ENCODE data around the gene OR1I1. TPM values are rescaled to one million over a fixed set of nuclear protein-coding genes. Genes with fewer than 3 reads are reported as not detected.

The OR1I1 gene
- total RNA-seq (not detected), polyA plus RNA-seq (not detected), total RNA-seq (not detected)

GRCh38 chr19:15081911-15082310 is at the start of gene OR1I1:
OR1I1 (plus strand) TSS chr19:15082211; CDS start chr19:15087066, 4,855 bp downstream.
- Mint-ChIP-seq H3K4me1 (no peaks in the 10 kb centered on the region), H3K4me3 (no peak within 1 kb of the TSS), H3K9me3 (no peaks in the 10 kb centered on the region), H3K36me3 (no peaks in the 10 kb centered on the region), H3K27me3 (peaks cover 0 to 38% (median 30%) of the 10 kb centered on the region in 5 donors), H3K27ac (peak within 1 kb of the TSS in 1 of 9 donors; percentile 70)
- POLR2A ChIA-PET = no interaction called here
- H3K4me1 ChIP-seq (ENCODE audit: control insufficient read depth in 2 of 2, insufficient read depth in 2 of 2, low read length in 2 of 2) = no peaks in the 10 kb centered on the region
- ATAC-seq = no peak
- CTCF ChIA-PET = interaction anchor here (0.7 kb wide), 1 partner anchor 33 kb away, joined by 3 read pairs; the partner anchor contains the start of gene CASP14
- DNase-seq = no peak
- no peak within 1 kb of the TSS for H3K27ac ChIP-seq (ENCODE audit: low read depth, low read length)
- H3K9me3 ChIP-seq (ENCODE audit: control insufficient read depth in 2 of 3, low read length in 3 of 3) = no peaks in the 10 kb centered on the region
- no peaks in the 10 kb centered on the region for H3K36me3 ChIP-seq (ENCODE audit: control insufficient read depth in 2 of 3, insufficient read depth in 3 of 3, low read length in 3 of 3)
- H3K4me3 ChIP-seq (ENCODE audit: low read length) = no peak within 1 kb of the TSS
- intact Hi-C loops (cut with micrococcal nuclease) = no loop called here
- no peaks in the 10 kb centered on the region for H3K27me3 ChIP-seq (ENCODE audit: control insufficient read depth in 2 of 2, insufficient read depth in 2 of 2, low read length in 2 of 2)

GRCh38 chr19:15035795-15036311 is 46.2 kb upstream of the OR1I1 start:
- no peak for ATAC-seq
- H3K4me3 Mint-ChIP-seq = no peak overlapping the region
- peaks cover 0 to 2% (median 0%) of the 10 kb centered on the region in 11 donors for H3K9me3 Mint-ChIP-seq
- H3K27me3 Mint-ChIP-seq = peaks cover 0 to 50% (median 36%) of the 10 kb centered on the region in 5 donors
- no peaks in the 10 kb centered on the region for H3K4me1 ChIP-seq (ENCODE audit: control insufficient read depth in 2 of 2, insufficient read depth in 2 of 2, low read length in 2 of 2)
- H3K27me3 ChIP-seq (ENCODE audit: control insufficient read depth in 2 of 2, insufficient read depth in 2 of 2, low read length in 2 of 2) = no peaks in the 10 kb centered on the region
- no peaks in the 10 kb centered on the region for H3K9me3 ChIP-seq (ENCODE audit: control insufficient read depth in 2 of 3, low read length in 3 of 3)
- H3K36me3 Mint-ChIP-seq = no peaks in the 10 kb centered on the region
- H3K36me3 ChIP-seq (ENCODE audit: control insufficient read depth in 2 of 3, insufficient read depth in 3 of 3, low read length in 3 of 3) = no peaks in the 10 kb centered on the region
- ChIA-PET CTCF (no interaction called here), POLR2A (no interaction called here)
- no peak overlapping the region for H3K27ac ChIP-seq (ENCODE audit: low read depth, low read length)
- no peak for DNase-seq
- no peak overlapping the region for H3K4me3 ChIP-seq (ENCODE audit: low read length)
- H3K4me1 Mint-ChIP-seq = no peaks in the 10 kb centered on the region
- no peak overlapping the region for H3K27ac Mint-ChIP-seq
- intact Hi-C loops (cut with micrococcal nuclease) = no loop called here

GRCh38 chr19:15037586-15037985 is 44.4 kb upstream of the OR1I1 start:
- Mint-ChIP-seq H3K4me3 (no peak overlapping the region), H3K9me3 (no peaks in the 10 kb centered on the region), H3K27ac (no peak overlapping the region), H3K4me1 (no peaks in the 10 kb centered on the region), H3K36me3 (no peaks in the 10 kb centered on the region), H3K27me3 (peaks cover 0 to 50% (median 36%) of the 10 kb centered on the region in 5 donors)
- no peaks in the 10 kb centered on the region for H3K4me1 ChIP-seq (ENCODE audit: control insufficient read depth in 2 of 2, insufficient read depth in 2 of 2, low read length in 2 of 2)
- H3K4me3 ChIP-seq (ENCODE audit: low read length) = no peak overlapping the region
- H3K36me3 ChIP-seq (ENCODE audit: control insufficient read depth in 2 of 3, insufficient read depth in 3 of 3, low read length in 3 of 3) = no peaks in the 10 kb centered on the region
- H3K9me3 ChIP-seq (ENCODE audit: control insufficient read depth in 2 of 3, low read length in 3 of 3) = no peaks in the 10 kb centered on the region
- intact Hi-C loops (cut with micrococcal nuclease) = no loop called here
- CTCF ChIA-PET = no interaction called here
- DNase-seq (no peak), ATAC-seq (no peak)
- POLR2A ChIA-PET = no interaction called here
- H3K27me3 ChIP-seq (ENCODE audit: control insufficient read depth in 2 of 2, insufficient read depth in 2 of 2, low read length in 2 of 2) = no peaks in the 10 kb centered on the region
- no peak overlapping the region for H3K27ac ChIP-seq (ENCODE audit: low read depth, low read length)

GRCh38 chr19:15038294-15038693 is 43.7 kb upstream of the OR1I1 start:
- ATAC-seq (no peak), DNase-seq (no peak)
- Mint-ChIP-seq H3K36me3 (no peaks in the 10 kb centered on the region), H3K27ac (no peak overlapping the region), H3K4me1 (no peaks in the 10 kb centered on the region), H3K4me3 (no peak overlapping the region), H3K9me3 (no peaks in the 10 kb centered on the region), H3K27me3 (peaks cover 0 to 47% (median 35%) of the 10 kb centered on the region in 5 donors)
- ChIA-PET CTCF (interaction anchor here (0.6 kb wide), 1 partner anchor 1464 kb away, joined by 3 read pairs; no protein-coding TSS in a partner anchor), POLR2A (no interaction called here)
- no peaks in the 10 kb centered on the region for H3K4me1 ChIP-seq (ENCODE audit: control insufficient read depth in 2 of 2, insufficient read depth in 2 of 2, low read length in 2 of 2)
- no peaks in the 10 kb centered on the region for H3K9me3 ChIP-seq (ENCODE audit: control insufficient read depth in 2 of 3, low read length in 3 of 3)
- H3K27me3 ChIP-seq (ENCODE audit: control insufficient read depth in 2 of 2, insufficient read depth in 2 of 2, low read length in 2 of 2) = no peaks in the 10 kb centered on the region
- H3K4me3 ChIP-seq (ENCODE audit: low read length) = no peak overlapping the region
- H3K36me3 ChIP-seq (ENCODE audit: control insufficient read depth in 2 of 3, insufficient read depth in 3 of 3, low read length in 3 of 3) = no peaks in the 10 kb centered on the region
- intact Hi-C loops (cut with micrococcal nuclease) = no loop called here
- H3K27ac ChIP-seq (ENCODE audit: low read depth, low read length) = no peak overlapping the region

GRCh38 chr19:15042003-15042402 is 40.0 kb upstream of the OR1I1 start:
- no peaks in the 10 kb centered on the region for H3K9me3 ChIP-seq (ENCODE audit: control insufficient read depth in 2 of 3, low read length in 3 of 3)
- no peak overlapping the region for H3K27ac ChIP-seq (ENCODE audit: low read depth, low read length)
- H3K36me3 ChIP-seq (ENCODE audit: control insufficient read depth in 2 of 3, insufficient read depth in 3 of 3, low read length in 3 of 3) = no peaks in the 10 kb centered on the region
- DNase-seq = no peak
- intact Hi-C loops (cut with micrococcal nuclease) = no loop called here
- no peak for ATAC-seq
- no peak overlapping the region for H3K27ac Mint-ChIP-seq
- ChIA-PET POLR2A (no interaction called here), CTCF (no interaction called here)
- no peaks in the 10 kb centered on the region for H3K36me3 Mint-ChIP-seq
- H3K9me3 Mint-ChIP-seq = peaks cover 0 to 8% (median 0%) of the 10 kb centered on the region in 11 donors
- peaks cover 0 to 41% (median 28%) of the 10 kb centered on the region in 5 donors for H3K27me3 Mint-ChIP-seq
- no peaks in the 10 kb centered on the region for H3K27me3 ChIP-seq (ENCODE audit: control insufficient read depth in 2 of 2, insufficient read depth in 2 of 2, low read length in 2 of 2)
- H3K4me1 Mint-ChIP-seq = no peaks in the 10 kb centered on the region
- no peak overlapping the region for H3K4me3 ChIP-seq (ENCODE audit: low read length)
- no peak overlapping the region for H3K4me3 Mint-ChIP-seq
- H3K4me1 ChIP-seq (ENCODE audit: control insufficient read depth in 2 of 2, insufficient read depth in 2 of 2, low read length in 2 of 2) = no peaks in the 10 kb centered on the region

- Mint-ChIP-seq H3K4me3 (no peak overlapping the region), H3K27ac (no peak overlapping the region), H3K36me3 (no peaks in the 10 kb centered on the region), H3K27me3 (peaks cover 0 to 46% (median 30%) of the 10 kb centered on the region in 5 donors), H3K4me1 (no peaks in the 10 kb centered on the region), H3K9me3 (peaks cover 0 to 8% (median 0%) of the 10 kb centered on the region in 11 donors)
- H3K36me3 ChIP-seq (ENCODE audit: control insufficient read depth in 2 of 3, insufficient read depth in 3 of 3, low read length in 3 of 3) = no peaks in the 10 kb centered on the region
- DNase-seq = no peak
- ATAC-seq = no peak
- ChIA-PET POLR2A (no interaction called here), CTCF (no interaction called here)
- H3K9me3 ChIP-seq (ENCODE audit: control insufficient read depth in 2 of 3, low read length in 3 of 3) = no peaks in the 10 kb centered on the region
- no peaks in the 10 kb centered on the region for H3K27me3 ChIP-seq (ENCODE audit: control insufficient read depth in 2 of 2, insufficient read depth in 2 of 2, low read length in 2 of 2)
- no peak overlapping the region for H3K4me3 ChIP-seq (ENCODE audit: low read length)
- intact Hi-C loops (cut with micrococcal nuclease) = no loop called here
- H3K27ac ChIP-seq (ENCODE audit: low read depth, low read length) = no peak overlapping the region
- H3K4me1 ChIP-seq (ENCODE audit: control insufficient read depth in 2 of 2, insufficient read depth in 2 of 2, low read length in 2 of 2) = no peaks in the 10 kb centered on the region
These were observed 39.2 kb upstream of the OR1I1 start for GRCh38 chr19:15042826-15043225.

- Histone ChIP-seq H3K4me3 (ENCODE audit: low read length) (no peak overlapping the region), H3K27me3 (ENCODE audit: control insufficient read depth in 2 of 2, insufficient read depth in 2 of 2, low read length in 2 of 2) (no peaks in the 10 kb centered on the region), H3K9me3 (ENCODE audit: control insufficient read depth in 2 of 3, low read length in 3 of 3) (no peaks in the 10 kb centered on the region), H3K4me1 (ENCODE audit: control insufficient read depth in 2 of 2, insufficient read depth in 2 of 2, low read length in 2 of 2) (no peaks in the 10 kb centered on the region), H3K27ac (ENCODE audit: low read depth, low read length) (no peak overlapping the region), H3K36me3 (ENCODE audit: control insufficient read depth in 2 of 3, insufficient read depth in 3 of 3, low read length in 3 of 3) (no peaks in the 10 kb centered on the region)
- Mint-ChIP-seq H3K36me3 (no peaks in the 10 kb centered on the region), H3K9me3 (peaks cover 0 to 8% (median 0%) of the 10 kb centered on the region in 11 donors), H3K4me3 (no peak overlapping the region), H3K27me3 (peaks cover 0 to 45% (median 36%) of the 10 kb centered on the region in 5 donors), H3K4me1 (no peaks in the 10 kb centered on the region), H3K27ac (no peak overlapping the region)
- ChIA-PET CTCF (no interaction called here), POLR2A (no interaction called here)
- DNase-seq (no peak), ATAC-seq (no peak)
- intact Hi-C loops (cut with micrococcal nuclease) = no loop called here
These were observed 36.5 kb upstream of the OR1I1 start for GRCh38 chr19:15045506-15045905.

All from naive thymus-derived CD4-positive, alpha-beta T cell (primary cell).